MM.1S (cell line): ENCODE results near the gene CEACAM4.

Source experiments
- DNase-seq: peaks from one replicate; pipeline ENCODE4 v3.0.0-alpha.2; 2015
- H2AFZ ChIP-seq: fragments of 300-600 bp; sonication (generic); 2 replicates; pipeline ENCODE4 v1.6.0; 2016; ENCODE audit warnings: antibody characterized with exemption, low read length
- H3F3A ChIP-seq: fragments of 300-600 bp; sonication (generic); 2 replicates; pipeline ENCODE4 v1.6.1; 2016; ENCODE audit warnings: mild to moderate bottlenecking, antibody characterized with exemption, low read length, moderate library complexity, mixed read lengths; ENCODE audit not compliant: insufficient read depth
- H3K27ac ChIP-seq: fragments of 300-600 bp; sonication (generic); 2 replicates; pipeline ENCODE4 v1.5.1; 2016; ENCODE audit warnings: mild to moderate bottlenecking, low read length
- H3K27me3 ChIP-seq: fragments of 300-600 bp; sonication (generic); replicated peaks from 2 replicates; pipeline ENCODE4 v1.6.0; 2016; ENCODE audit warnings: low read length; ENCODE audit not compliant: insufficient read depth
- H3K36me3 ChIP-seq: fragments of 300-600 bp; sonication (generic); replicated peaks from 2 replicates; pipeline ENCODE4 v1.6.1; 2016; ENCODE audit warnings: mild to moderate bottlenecking, low read length, mixed read lengths; ENCODE audit not compliant: insufficient read depth
- H3K4me1 ChIP-seq: fragments of 300-600 bp; sonication (generic); 2 replicates; pipeline ENCODE4 v1.6.1; 2016; ENCODE audit warnings: low read length, mixed read lengths
- H3K4me2 ChIP-seq: fragments of 300-600 bp; sonication (generic); 2 replicates; pipeline ENCODE4 v1.6.0; 2016; ENCODE audit warnings: low read depth, low read length
- H3K4me3 ChIP-seq: fragments of 300-600 bp; sonication (generic); 2 replicates; pipeline ENCODE4 v1.5.1; 2016; ENCODE audit warnings: low read length, mixed read lengths
- H3K79me2 ChIP-seq: fragments of 300-600 bp; sonication (generic); 2 replicates; pipeline ENCODE4 v1.6.1; 2016; ENCODE audit warnings: mixed run types, low read length, mixed read lengths
- H3K9ac ChIP-seq: fragments of 300-600 bp; sonication (generic); 2 replicates; pipeline ENCODE4 v1.6.1; 2016; ENCODE audit warnings: low read length, mixed read lengths
- H3K9me2 ChIP-seq: fragments of 300-600 bp; sonication (generic); replicated peaks from 2 replicates; pipeline ENCODE4 v1.6.1; 2016; ENCODE audit warnings: mild to moderate bottlenecking, low read length, mixed read lengths; ENCODE audit not compliant: insufficient read depth
- H3K9me3 ChIP-seq: fragments of 300-600 bp; sonication (generic); replicated peaks from 2 replicates; pipeline ENCODE4 v1.6.1; 2016; ENCODE audit warnings: mild to moderate bottlenecking, low read length, mixed read lengths; ENCODE audit not compliant: insufficient read depth
- H4K20me1 ChIP-seq: fragments of 300-600 bp; sonication (generic); 2 replicates; pipeline ENCODE4 v1.6.1; 2016; ENCODE audit warnings: mild to moderate bottlenecking, low read length, moderate library complexity, mixed read lengths; ENCODE audit not compliant: insufficient read depth
- CTCF ChIP-seq: fragments of 300-600 bp; sonication (generic); IDR thresholded peaks from 2 replicates; pipeline ENCODE4 v1.5.1; 2016; ENCODE audit warnings: antibody characterized with exemption, low read length, mixed read lengths
- EZH2 ChIP-seq: fragments of 300-600 bp; sonication (generic); optimal IDR thresholded peaks from 2 replicates; pipeline ENCODE3; 2017; ENCODE audit warnings: low read depth, mild to moderate bottlenecking, antibody characterized with exemption, low read length, mixed read lengths
- EZH2phosphoT487 ChIP-seq: fragments of 300-600 bp; sonication (generic); IDR thresholded peaks from 2 replicates; pipeline ENCODE4 v1.6.1; 2018; ENCODE audit warnings: antibody characterized with exemption, low read length

Gene CEACAM4

DNA sequence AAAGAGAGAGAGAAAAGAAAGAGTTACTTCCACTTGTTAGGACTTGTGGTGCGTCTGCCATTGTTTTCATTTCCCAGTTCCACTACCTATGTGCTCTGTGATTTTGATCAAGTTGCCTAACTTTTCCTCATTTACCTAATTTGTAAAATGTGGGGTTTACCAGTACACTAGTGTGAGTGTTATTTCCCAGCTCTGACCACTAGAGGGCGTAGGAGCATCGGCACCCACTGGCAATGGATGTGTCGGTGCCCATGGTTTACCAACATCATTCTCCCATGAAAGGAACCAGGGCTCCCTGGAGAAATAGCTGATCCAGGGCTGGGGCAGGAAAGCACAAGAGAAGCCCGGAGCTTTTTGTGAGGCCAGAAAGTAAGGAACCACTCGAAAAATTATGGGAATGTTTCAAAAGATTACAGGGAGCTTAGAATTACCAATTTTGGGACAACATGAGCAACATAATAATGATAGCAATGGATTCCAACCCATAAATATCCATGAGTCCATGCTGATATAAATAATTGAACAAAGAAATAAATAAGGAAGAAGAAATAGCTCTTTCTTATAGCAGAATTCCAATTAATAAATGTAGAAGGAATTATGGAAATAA is 15.1 kb upstream of the CEACAM4 start:
- peak; percentile 94 for TF ChIP-seq CTCF
- TF ChIP-seq EZH2 = no peak
- no peak overlapping the region for H3K4me3 ChIP-seq
- peak; percentile 73 for DNase-seq

GRCh38 chr19:41638641-41639081 is 11.8 kb upstream of the CEACAM4 start:
- H3K36me3 ChIP-seq = no peaks in the 10 kb centered on the region
- DNase-seq = no peak
- H3K4me3 ChIP-seq = no peak overlapping the region
- H2AFZ ChIP-seq = no peak overlapping the region
- H3K9ac ChIP-seq = no peak overlapping the region
- TF ChIP-seq CTCF = no peak
- TF ChIP-seq EZH2phosphoT487 = no peak
- no peak for TF ChIP-seq EZH2
- H3F3A ChIP-seq = no peaks in the 10 kb centered on the region
- no peak overlapping the region for H3K27ac ChIP-seq
- no peak overlapping the region for H3K4me2 ChIP-seq
- H3K9me3 ChIP-seq = no peaks in the 10 kb centered on the region
- H4K20me1 ChIP-seq = no peaks in the 10 kb centered on the region
- H3K4me1 ChIP-seq = no peaks in the 10 kb centered on the region
- no peaks in the 10 kb centered on the region for H3K9me2 ChIP-seq
- H3K79me2 ChIP-seq = no peaks in the 10 kb centered on the region
- H3K27me3 ChIP-seq = peaks cover 56% of the 10 kb centered on the region

More for the DNA sequence above, 15.1 kb upstream of the CEACAM4 start:
- no peak overlapping the region for H3K9ac ChIP-seq
- no peak overlapping the region for H3K27ac ChIP-seq
- no peaks in the 10 kb centered on the region for H3K79me2 ChIP-seq
- no peaks in the 10 kb centered on the region for H3K4me1 ChIP-seq
- H2AFZ ChIP-seq = no peak overlapping the region
- no peaks in the 10 kb centered on the region for H3K9me3 ChIP-seq
- H3K4me2 ChIP-seq = no peak overlapping the region
- H3K9me2 ChIP-seq = no peaks in the 10 kb centered on the region
- H3K27me3 ChIP-seq = peaks cover 47% of the 10 kb centered on the region
- H4K20me1 ChIP-seq = no peaks in the 10 kb centered on the region
- no peaks in the 10 kb centered on the region for H3F3A ChIP-seq
- H3K36me3 ChIP-seq = no peaks in the 10 kb centered on the region

GRCh38 chr19:41637484-41637883 is 10.6 kb upstream of the CEACAM4 start:
- no peaks in the 10 kb centered on the region for H3K79me2 ChIP-seq
- H3K9me3 ChIP-seq = no peaks in the 10 kb centered on the region
- H3K9ac ChIP-seq = no peak overlapping the region
- TF ChIP-seq CTCF = no peak
- TF ChIP-seq EZH2 = no peak
- no peak for TF ChIP-seq EZH2phosphoT487
- H3K4me2 ChIP-seq = no peak overlapping the region
- no peak overlapping the region for H2AFZ ChIP-seq
- no peaks in the 10 kb centered on the region for H3K36me3 ChIP-seq
- H3K4me1 ChIP-seq = no peaks in the 10 kb centered on the region
- no peak for DNase-seq
- no peaks in the 10 kb centered on the region for H4K20me1 ChIP-seq
- peaks cover 56% of the 10 kb centered on the region for H3K27me3 ChIP-seq
- H3K27ac ChIP-seq = no peak overlapping the region
- no peaks in the 10 kb centered on the region for H3F3A ChIP-seq
- no peak overlapping the region for H3K4me3 ChIP-seq
- no peaks in the 10 kb centered on the region for H3K9me2 ChIP-seq
